Type B pancreatic cell (in vitro differentiated cells): ENCODE measurements around the gene PITX3. TPM values are rescaled to one million over a fixed set of nuclear protein-coding genes. Genes with fewer than 3 reads are reported as not detected.
"Not testable (repeated sequence)": the region's sequence is repeated elsewhere in the genome, so short reads cannot be mapped to it uniquely, and the experiment has no call there.

Source experiments
- DNase-seq: peaks from one replicate; pipeline ENCODE4 v3.0.0; 2021; ENCODE audit warnings: mixed read lengths; ENCODE audit not compliant: unreplicated experiment; ENCODE audit errors: extremely low spot score
- H3K27ac Mint-ChIP-seq: 2 replicates; pipeline ENCODE4 v1.8.0; 2021; ENCODE audit warnings: mild to moderate bottlenecking, mixed read lengths
- H3K27me3 Mint-ChIP-seq: 2 replicates; pipeline ENCODE4 v1.8.0; 2021; ENCODE audit warnings: mixed read lengths
- H3K36me3 Mint-ChIP-seq: 2 replicates; pipeline ENCODE4 v1.8.0; 2021; ENCODE audit warnings: mixed read lengths
- H3K4me1 Mint-ChIP-seq: one replicate; pipeline ENCODE4 v1.8.0; 2021; ENCODE audit warnings: mixed read lengths; ENCODE audit not compliant: unreplicated experiment
- H3K4me3 Mint-ChIP-seq: 2 replicates; pipeline ENCODE4 v1.8.0; 2021; ENCODE audit warnings: mild to moderate bottlenecking, mixed read lengths
- H3K9me3 Mint-ChIP-seq: 2 replicates; pipeline ENCODE4 v1.8.0; 2021; ENCODE audit warnings: mixed read lengths
- total RNA-seq: library from RNA; stranded (reverse); gene quantifications from 2 replicates; pipeline ENCODE4 v1.2.1, GENCODE V29; 2021; ENCODE audit warnings: low replicate concordance
- TF ChIP-seq, protein P1 (sequence below): fragments of 200-600 bp; sonication (generic); conservative IDR thresholded peaks from 2 replicates; pipeline ENCODE4 v1.5.0; 2021; ENCODE audit warnings: antibody characterized with exemption, mild to moderate bottlenecking

PITX3 gene
- total RNA-seq, 1 donor from 2014 or later: 0.34 TPM

DNA sequence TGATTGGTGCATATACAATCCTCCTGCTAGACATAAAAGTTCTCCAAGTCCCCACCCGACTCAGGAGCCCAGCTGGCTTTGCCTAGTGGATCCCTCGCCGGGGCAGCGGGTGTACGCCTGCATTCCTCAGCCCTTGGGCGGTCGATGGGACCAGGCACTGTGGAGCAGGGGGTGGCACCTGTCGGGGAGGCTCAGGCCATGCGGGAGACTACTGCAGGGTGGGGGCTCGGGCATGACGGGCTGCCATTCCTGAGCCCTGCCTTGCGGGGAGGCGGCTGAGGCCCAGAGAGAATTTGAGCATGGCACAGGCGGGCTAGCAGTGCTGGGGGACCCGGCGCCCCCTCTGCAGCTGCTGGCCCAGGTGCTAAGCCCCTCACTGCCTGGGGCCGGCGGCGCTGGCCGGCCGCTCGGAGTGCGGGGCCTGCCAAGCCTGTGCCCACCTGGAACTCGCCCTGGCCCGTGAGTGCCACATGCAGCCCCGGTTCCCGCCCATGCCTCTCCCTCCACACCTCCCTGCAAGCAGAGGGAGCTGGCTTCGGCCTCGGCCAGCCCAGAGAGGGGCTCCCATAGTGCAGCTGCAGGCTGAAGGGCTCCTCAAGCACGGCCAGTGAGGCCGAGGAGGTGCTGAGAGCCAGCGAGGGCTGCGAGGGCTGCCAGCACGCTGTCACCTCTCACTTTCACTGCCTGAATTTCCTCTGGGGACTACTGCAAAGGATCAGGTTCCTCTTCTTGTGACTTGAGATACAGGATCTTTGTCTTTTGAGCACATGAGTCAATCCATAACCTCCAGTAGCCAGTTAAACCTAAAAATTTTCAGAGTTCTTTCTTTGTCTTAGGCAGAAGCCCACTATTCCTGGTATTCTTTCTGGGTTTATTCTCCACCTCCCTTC lies 40.3 kb downstream of the PITX3 start:
- DNase-seq: no peak
- Mint-ChIP-seq H3K36me3 (no peaks in the 10 kb centered on the region), H3K9me3 (peaks cover 10% of the 10 kb centered on the region), H3K27ac (no peak overlapping the region), H3K4me1 (no peaks in the 10 kb centered on the region), H3K4me3 (no peak overlapping the region), H3K27me3 (peaks cover 27% of the 10 kb centered on the region)
- TF ChIP-seq, protein P1, sequence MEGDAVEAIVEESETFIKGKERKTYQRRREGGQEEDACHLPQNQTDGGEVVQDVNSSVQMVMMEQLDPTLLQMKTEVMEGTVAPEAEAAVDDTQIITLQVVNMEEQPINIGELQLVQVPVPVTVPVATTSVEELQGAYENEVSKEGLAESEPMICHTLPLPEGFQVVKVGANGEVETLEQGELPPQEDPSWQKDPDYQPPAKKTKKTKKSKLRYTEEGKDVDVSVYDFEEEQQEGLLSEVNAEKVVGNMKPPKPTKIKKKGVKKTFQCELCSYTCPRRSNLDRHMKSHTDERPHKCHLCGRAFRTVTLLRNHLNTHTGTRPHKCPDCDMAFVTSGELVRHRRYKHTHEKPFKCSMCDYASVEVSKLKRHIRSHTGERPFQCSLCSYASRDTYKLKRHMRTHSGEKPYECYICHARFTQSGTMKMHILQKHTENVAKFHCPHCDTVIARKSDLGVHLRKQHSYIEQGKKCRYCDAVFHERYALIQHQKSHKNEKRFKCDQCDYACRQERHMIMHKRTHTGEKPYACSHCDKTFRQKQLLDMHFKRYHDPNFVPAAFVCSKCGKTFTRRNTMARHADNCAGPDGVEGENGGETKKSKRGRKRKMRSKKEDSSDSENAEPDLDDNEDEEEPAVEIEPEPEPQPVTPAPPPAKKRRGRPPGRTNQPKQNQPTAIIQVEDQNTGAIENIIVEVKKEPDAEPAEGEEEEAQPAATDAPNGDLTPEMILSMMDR: no peak

DNA sequence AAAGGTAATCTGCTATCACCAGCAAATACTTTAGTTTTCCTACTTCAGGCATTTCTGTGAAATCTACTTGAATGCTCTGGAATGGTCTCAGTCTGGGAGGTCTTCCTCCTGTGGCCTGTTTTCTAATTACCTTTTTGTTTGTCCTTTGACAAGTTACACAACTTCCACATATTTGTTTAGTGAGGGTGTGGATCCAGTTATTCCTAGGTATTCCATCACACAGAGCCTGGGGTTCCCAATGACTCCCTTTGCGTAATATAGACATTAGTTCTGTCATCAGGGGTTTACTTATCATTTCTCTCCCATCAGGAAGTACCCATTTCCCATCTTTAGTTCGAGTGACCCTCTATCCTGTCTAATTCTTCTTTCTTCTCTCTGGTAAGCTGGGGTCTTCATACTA lies 43.3 kb downstream of the PITX3 start:
- H3K36me3 Mint-ChIP-seq: no peaks in the 10 kb centered on the region
- TF ChIP-seq, protein P1: no peak
- peaks cover 31% of the 10 kb centered on the region for H3K27me3 Mint-ChIP-seq
- no peak overlapping the region for H3K4me3 Mint-ChIP-seq
- no peak overlapping the region for H3K27ac Mint-ChIP-seq
- no peaks in the 10 kb centered on the region for H3K4me1 Mint-ChIP-seq
- DNase-seq: no peak
- peaks cover 10% of the 10 kb centered on the region for H3K9me3 Mint-ChIP-seq

DNA sequence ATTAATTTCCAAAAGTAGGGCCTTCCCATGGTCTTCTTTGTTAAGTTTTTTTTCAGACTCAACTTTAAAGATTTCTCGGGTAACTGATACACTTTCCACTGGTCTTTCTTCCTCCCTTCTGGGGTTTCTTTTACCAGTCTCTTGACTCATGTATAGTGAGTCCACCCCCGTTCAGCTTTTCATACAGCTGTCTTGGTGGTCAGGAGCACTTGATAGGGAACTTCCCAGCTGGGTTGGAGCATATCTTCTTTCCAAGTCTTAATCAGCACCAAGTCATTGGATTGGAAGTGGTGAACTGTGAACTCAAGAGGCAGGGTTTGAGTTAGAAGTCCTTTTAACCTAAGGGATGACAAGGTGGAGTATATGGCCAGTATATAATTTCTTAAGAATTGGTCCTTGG lies 44.4 kb downstream of the PITX3 start:
- no peak for DNase-seq
- Mint-ChIP-seq H3K9me3 (peaks cover 10% of the 10 kb centered on the region), H3K27me3 (peaks cover 21% of the 10 kb centered on the region), H3K4me3 (no peak overlapping the region), H3K27ac (no peak overlapping the region), H3K36me3 (no peaks in the 10 kb centered on the region), H3K4me1 (no peaks in the 10 kb centered on the region)
- TF ChIP-seq, protein P1: no peak

DNA sequence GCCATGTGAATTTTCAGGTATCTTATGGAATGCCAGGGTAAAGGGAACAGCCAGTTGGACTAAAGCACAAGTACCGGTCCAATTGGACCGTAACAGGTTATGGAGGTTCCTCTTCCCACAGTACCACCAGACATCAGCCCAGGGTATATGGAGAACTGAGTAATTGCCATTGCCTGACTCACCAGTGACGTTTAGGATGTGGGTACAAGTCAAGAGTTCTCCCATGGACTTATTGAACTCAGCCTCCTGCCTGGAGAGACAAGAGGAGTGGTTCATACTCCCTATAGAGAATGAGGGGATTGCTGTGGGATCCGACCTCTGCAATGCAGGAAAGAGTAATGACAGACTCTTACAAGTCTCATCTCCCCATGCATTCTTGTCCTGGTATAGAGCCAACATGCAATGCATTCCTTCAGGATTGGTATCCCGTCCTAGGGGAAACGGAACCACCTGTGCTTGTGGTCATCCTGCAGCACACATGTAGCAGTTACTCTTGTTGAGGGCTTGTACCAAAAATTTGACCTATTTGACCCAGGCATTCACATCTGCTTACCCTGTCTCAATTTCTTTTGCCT lies 45.9 kb downstream of the PITX3 start:
- Mint-ChIP-seq H3K4me3 (no peak overlapping the region), H3K9me3 (peaks cover 5% of the 10 kb centered on the region), H3K4me1 (no peaks in the 10 kb centered on the region), H3K36me3 (no peaks in the 10 kb centered on the region), H3K27me3 (peaks cover 18% of the 10 kb centered on the region), H3K27ac (no peak overlapping the region)
- TF ChIP-seq, protein P1: no peak
- no peak for DNase-seq

DNA sequence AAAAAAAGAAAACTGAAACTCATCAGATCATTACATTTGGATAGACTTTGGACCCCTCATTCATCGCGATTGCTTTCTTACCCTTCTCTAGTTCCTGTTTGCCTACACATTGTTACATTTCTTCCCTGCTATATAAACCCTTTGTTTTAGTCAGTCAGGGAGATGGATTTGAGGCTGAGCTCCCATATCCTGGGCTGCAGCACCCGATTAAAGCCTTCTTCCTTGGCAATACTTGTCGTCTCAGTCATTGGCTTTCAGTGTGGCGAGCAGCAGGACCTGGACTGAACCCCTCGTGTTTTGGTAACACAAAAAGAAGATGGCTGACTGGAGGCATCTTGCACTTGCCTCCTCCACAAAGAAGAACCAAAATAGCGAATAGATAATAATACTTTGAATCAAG lies 49.4 kb downstream of the PITX3 start:
- TF ChIP-seq, protein P1: no peak
- H3K27ac Mint-ChIP-seq: no peak overlapping the region
- H3K4me3 Mint-ChIP-seq: no peak overlapping the region
- no peaks in the 10 kb centered on the region for H3K36me3 Mint-ChIP-seq
- peaks cover 10% of the 10 kb centered on the region for H3K27me3 Mint-ChIP-seq
- no peaks in the 10 kb centered on the region for H3K9me3 Mint-ChIP-seq
- no peak for DNase-seq
- no peaks in the 10 kb centered on the region for H3K4me1 Mint-ChIP-seq

DNA sequence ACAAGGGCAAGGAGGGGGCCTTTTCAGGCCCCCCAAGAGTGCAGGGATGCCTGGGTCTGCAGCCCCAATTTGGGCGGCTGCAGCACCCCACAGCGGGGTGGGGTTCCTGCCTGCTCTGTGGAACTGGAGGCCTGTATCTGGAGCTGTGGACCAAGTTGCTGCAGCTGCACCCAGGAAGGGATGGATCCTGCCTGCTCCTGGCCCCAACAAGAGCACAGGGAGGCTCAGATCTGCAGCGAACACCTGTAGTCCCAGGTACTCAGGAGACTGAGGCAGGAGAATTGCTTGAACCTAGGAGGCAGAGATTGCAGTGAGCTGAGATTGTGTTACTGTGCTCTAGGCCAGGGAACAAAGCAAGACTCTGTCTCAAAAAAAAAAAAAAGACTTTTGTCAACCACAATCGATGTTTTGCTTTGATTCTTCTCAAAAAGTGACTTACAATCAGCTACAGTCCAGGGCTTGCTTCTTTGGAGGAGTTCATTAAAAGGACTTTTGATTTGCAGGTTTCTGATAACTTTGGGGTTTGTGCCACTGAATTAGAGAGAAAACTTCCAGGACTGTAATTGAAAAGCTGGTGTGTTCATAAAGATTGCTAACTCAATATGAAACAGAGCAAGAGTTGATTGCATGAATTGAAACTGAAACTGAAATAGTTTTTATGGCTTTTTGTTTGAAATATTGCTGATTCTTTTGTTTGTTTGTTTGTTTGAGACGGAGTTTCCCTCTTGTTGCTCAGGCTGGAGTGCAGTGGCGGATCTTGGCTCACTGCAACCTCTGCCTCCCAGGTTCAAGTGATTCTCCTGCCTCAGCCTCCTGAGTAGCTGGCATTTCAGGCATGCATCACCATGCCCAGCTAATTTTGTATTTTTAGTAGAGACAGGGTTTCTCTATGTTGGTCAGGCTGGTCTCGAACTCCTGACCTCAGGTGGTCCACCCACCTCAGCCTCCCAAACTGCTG lies 52.1 kb downstream of the PITX3 start:
- H3K36me3 Mint-ChIP-seq, H3K27me3 Mint-ChIP-seq, H3K4me1 Mint-ChIP-seq, DNase-seq, H3K27ac Mint-ChIP-seq, H3K4me3 Mint-ChIP-seq: not testable (repeated sequence)
- peaks cover 14% of the 10 kb centered on the region for H3K9me3 Mint-ChIP-seq
